Measurements from ENCODE around the gene SCO1.
"Not testable (repeated sequence)": the region's sequence is repeated elsewhere in the genome, so short reads cannot be mapped to it uniquely, and the experiment has no call there.

The SCO1 gene

DNA sequence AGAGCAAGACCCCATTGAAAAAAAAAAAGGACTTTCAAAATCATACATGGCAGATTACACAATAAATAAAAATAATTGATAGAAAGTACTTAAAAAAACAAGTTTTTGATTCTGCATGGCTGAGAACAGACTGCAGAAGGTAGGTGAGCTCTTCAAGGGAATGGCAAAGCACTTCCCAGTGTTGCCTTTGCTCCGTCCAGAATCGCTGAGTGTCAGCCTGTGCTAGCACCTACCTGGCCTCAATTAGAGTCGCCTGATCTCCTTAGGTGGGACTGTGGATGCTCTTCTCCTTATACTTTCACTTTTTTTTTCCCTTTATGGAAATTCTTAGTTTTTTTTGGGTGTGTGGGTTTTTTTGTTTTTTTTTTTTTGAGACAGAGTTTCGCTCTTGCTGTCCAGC is 38.5 kb upstream of the SCO1 start:
- H3K36me3 ChIP-seq (ENCODE audit: insufficient read depth, low read length) = no peaks in the 10 kb centered on the region
- peaks cover 3% of the 10 kb centered on the region for H3K4me1 ChIP-seq (ENCODE audit: control insufficient read depth, insufficient read depth, low read length)
- H3K27me3 ChIP-seq (ENCODE audit: control insufficient read depth, insufficient read depth, low read length) = peaks cover 12% of the 10 kb centered on the region
- H3K9me3 ChIP-seq (replicated peaks; ENCODE audit: low read length) = no peaks in the 10 kb centered on the region
- no peak overlapping the region for H3K4me2 ChIP-seq (ENCODE audit: low read length)
- no peak overlapping the region for H3K4me3 ChIP-seq (ENCODE audit: low read length)
- no peak overlapping the region for H3K9ac ChIP-seq (ENCODE audit: low read depth, low read length)

DNA sequence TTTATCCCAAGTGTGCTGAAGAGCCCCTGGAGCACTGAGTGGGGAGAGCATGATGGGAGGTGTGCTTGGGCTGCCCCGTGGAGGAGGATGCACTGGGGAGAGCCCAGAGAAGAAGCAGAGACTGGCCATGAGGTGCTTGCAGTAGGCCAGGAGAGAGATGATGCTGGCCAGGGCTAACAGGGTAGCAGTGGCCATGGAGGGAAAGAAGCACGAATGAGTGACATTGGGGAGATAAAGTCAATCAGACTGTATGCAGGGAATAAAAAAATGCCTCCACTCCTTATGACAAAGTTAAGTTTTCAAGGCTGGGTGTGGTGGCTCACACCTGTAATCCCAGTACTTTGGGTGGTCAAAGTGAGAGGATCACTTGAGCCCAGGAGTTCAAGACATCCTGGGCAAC is 37.9 kb upstream of the SCO1 start:
- H3K4me1 ChIP-seq (ENCODE audit: control insufficient read depth, insufficient read depth, low read length) = peaks cover 7% of the 10 kb centered on the region
- no peaks in the 10 kb centered on the region for H3K9me3 ChIP-seq (replicated peaks; ENCODE audit: low read length)
- H3K9ac ChIP-seq (ENCODE audit: low read depth, low read length) = no peak overlapping the region
- no peaks in the 10 kb centered on the region for H3K36me3 ChIP-seq (ENCODE audit: insufficient read depth, low read length)
- no peak overlapping the region for H3K4me3 ChIP-seq (ENCODE audit: low read length)
- no peak overlapping the region for H3K4me2 ChIP-seq (ENCODE audit: low read length)
- peaks cover 9% of the 10 kb centered on the region for H3K27me3 ChIP-seq (ENCODE audit: control insufficient read depth, insufficient read depth, low read length)

DNA sequence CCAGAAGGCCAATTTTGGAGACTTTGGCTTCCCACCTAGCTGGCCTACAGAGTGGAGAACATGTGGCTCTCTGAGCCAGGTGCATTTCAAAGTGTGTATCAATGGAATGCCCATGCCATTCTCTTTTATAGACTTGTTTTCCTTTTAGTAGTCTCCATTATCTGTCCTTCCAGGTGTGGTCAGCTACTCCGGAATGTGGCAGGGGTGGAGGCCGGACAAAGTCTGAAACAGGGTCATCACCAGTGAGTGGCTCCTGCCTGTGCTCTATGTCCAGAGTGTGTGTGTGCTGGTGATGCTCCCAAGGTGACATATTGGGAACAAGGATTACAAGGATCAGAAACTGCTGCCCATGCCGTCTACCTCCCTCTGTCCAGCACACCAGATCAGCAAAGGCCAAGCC is 36.3 kb upstream of the SCO1 start:
- Histone ChIP-seq H3K36me3 (ENCODE audit: insufficient read depth, low read length) (no peaks in the 10 kb centered on the region), H3K4me2 (ENCODE audit: low read length) (no peak overlapping the region), H3K27me3 (ENCODE audit: control insufficient read depth, insufficient read depth, low read length) (peaks cover 8% of the 10 kb centered on the region), H3K9me3 (replicated peaks; ENCODE audit: low read length) (no peaks in the 10 kb centered on the region), H3K4me3 (ENCODE audit: low read length) (no peak overlapping the region), H3K4me1 (ENCODE audit: control insufficient read depth, insufficient read depth, low read length) (peaks cover 13% of the 10 kb centered on the region), H3K9ac (ENCODE audit: low read depth, low read length) (no peak overlapping the region)

- H3K9ac ChIP-seq (ENCODE audit: low read depth, low read length); H3K36me3 ChIP-seq (ENCODE audit: insufficient read depth, low read length): not testable (repeated sequence)
Observed at GRCh38 chr17:10732121-10732520, 34.8 kb upstream of the SCO1 start.

GRCh38 chr17:10731408-10731879 is 34.1 kb upstream of the SCO1 start:
- no peaks in the 10 kb centered on the region for H3K27me3 ChIP-seq (ENCODE audit: control insufficient read depth, insufficient read depth, low read length)
- peaks cover 13% of the 10 kb centered on the region for H3K4me1 ChIP-seq (ENCODE audit: control insufficient read depth, insufficient read depth, low read length)
- H3K36me3 ChIP-seq (ENCODE audit: insufficient read depth, low read length) = no peaks in the 10 kb centered on the region
- no peak overlapping the region for H3K4me2 ChIP-seq (ENCODE audit: low read length)
- no peak overlapping the region for H3K9ac ChIP-seq (ENCODE audit: low read depth, low read length)
- no peak overlapping the region for H3K4me3 ChIP-seq (ENCODE audit: low read length)
- no peaks in the 10 kb centered on the region for H3K9me3 ChIP-seq (replicated peaks; ENCODE audit: low read length)

More at GRCh38 chr17:10732121-10732520, 34.8 kb upstream of the SCO1 start:
- peaks cover 13% of the 10 kb centered on the region for H3K4me1 ChIP-seq (ENCODE audit: control insufficient read depth, insufficient read depth, low read length)
- H3K27me3 ChIP-seq (ENCODE audit: control insufficient read depth, insufficient read depth, low read length); H3K9me3 ChIP-seq (replicated peaks; ENCODE audit: low read length); H3K4me3 ChIP-seq (ENCODE audit: low read length); H3K4me2 ChIP-seq (ENCODE audit: low read length): not testable (repeated sequence)

- peak overlapping the region; percentile 86 for H3K4me2 ChIP-seq (ENCODE audit: low read length)
Observed at GRCh38 chr17:10730247-10730646, 32.9 kb upstream of the SCO1 start.

DNA sequence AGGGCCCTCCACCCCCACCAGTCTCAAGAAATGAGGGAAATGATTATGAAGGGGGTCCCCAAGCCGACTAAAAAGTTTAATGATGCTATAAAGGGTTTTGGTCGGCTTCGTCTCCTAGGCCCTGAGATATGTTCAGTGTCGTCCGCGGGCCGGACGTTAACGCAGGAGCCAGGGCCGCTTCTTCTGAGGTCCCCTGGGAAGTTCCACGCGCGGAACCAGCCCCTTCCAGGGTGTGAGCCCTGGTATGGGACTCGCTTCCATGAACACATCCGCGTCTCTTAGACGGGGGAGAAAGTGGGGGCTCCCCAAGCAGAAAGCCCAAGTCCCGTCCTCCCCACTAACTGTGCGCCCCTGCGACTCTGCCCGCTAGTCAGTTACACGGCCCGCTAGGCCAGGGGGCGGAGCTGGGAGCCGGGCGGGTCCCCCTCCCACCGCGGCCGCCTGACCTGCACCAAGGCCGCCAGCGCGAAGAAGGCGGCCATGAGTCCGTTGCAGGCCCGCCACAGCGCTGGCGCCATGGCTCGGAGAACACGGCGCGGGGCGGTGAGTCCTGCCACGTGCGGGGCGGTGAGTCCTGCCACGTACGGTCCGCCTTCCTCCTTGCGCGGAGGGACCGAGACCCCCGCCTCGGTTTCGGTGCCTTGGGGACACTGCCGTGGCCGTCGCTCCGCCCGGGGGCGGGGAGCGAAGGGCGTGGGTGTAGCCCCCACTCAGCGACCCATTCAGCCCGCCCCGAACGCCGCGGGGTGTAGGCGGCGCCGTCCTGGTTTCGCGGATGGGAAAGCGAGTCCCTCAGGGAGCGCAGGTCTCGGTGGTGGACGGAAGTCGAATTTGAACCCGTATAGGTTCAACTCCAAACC is 32.2 kb upstream of the SCO1 start, which contains the start of gene TMEM220:
TSS of gene TMEM220 (minus strand) at position 690 of the 860 bp plus-strand sequence. CDS start at position 518, 172 bp downstream.
- peak within 1 kb of the TSS; percentile 84 for H3K9ac ChIP-seq (ENCODE audit: low read depth, low read length)
- H3K27me3 ChIP-seq (ENCODE audit: control insufficient read depth, insufficient read depth, low read length) = no peaks in the 10 kb centered on the region
- no peaks in the 10 kb centered on the region for H3K9me3 ChIP-seq (replicated peaks; ENCODE audit: low read length)
- H3K4me3 ChIP-seq (ENCODE audit: low read length) = peak within 1 kb of the TSS; percentile 76
- H3K4me2 ChIP-seq (ENCODE audit: low read length) = peak within 1 kb of the TSS; percentile 86
- H3K4me1 ChIP-seq (ENCODE audit: control insufficient read depth, insufficient read depth, low read length) = peaks cover 13% of the 10 kb centered on the region
- no peaks in the 10 kb centered on the region for H3K36me3 ChIP-seq (ENCODE audit: insufficient read depth, low read length)

More at GRCh38 chr17:10730247-10730646, 32.9 kb upstream of the SCO1 start:
- H3K27me3 ChIP-seq (ENCODE audit: control insufficient read depth, insufficient read depth, low read length); H3K36me3 ChIP-seq (ENCODE audit: insufficient read depth, low read length); H3K9me3 ChIP-seq (replicated peaks; ENCODE audit: low read length): not testable (repeated sequence)
- Histone ChIP-seq H3K4me1 (ENCODE audit: control insufficient read depth, insufficient read depth, low read length) (peaks cover 13% of the 10 kb centered on the region), H3K4me3 (ENCODE audit: low read length) (peak overlapping the region; percentile 76), H3K9ac (ENCODE audit: low read depth, low read length) (peak overlapping the region; percentile 84)

DNA sequence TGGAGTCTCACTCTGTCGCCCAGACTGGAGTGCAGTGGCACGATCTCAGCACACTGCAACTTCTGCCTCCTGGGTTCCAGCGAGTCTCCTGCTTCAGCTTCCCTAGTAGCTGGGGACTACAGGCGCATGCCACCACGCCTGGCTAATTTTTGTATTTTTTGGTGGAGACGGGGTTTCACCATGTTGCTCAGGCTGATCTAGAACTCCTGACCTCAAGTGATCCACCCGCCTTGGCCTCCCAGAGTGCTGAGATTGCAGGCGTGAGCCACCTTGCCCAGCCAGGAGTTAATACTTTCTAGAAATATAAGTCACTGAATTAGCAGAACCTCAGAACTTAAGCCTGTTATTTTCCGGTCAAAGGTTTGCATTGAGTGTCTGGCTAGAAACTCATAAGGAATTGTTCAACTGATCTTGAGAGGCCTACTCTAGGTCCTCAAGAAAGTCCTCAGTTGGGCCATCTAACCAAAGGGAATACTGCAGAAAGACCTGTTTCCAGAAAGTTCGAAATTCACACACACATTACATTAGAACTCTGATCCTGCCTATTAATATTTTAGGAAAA is 31.1 kb upstream of the SCO1 start:
- Histone ChIP-seq H3K4me2 (ENCODE audit: low read length) (no peak overlapping the region), H3K9ac (ENCODE audit: low read depth, low read length) (no peak overlapping the region), H3K9me3 (replicated peaks; ENCODE audit: low read length) (no peaks in the 10 kb centered on the region), H3K4me1 (ENCODE audit: control insufficient read depth, insufficient read depth, low read length) (peaks cover 13% of the 10 kb centered on the region), H3K4me3 (ENCODE audit: low read length) (no peak overlapping the region), H3K27me3 (ENCODE audit: control insufficient read depth, insufficient read depth, low read length) (no peaks in the 10 kb centered on the region), H3K36me3 (ENCODE audit: insufficient read depth, low read length) (no peaks in the 10 kb centered on the region)

- H3K27me3 ChIP-seq (ENCODE audit: control insufficient read depth, insufficient read depth, low read length) = no peaks in the 10 kb centered on the region
- peaks cover 13% of the 10 kb centered on the region for H3K4me1 ChIP-seq (ENCODE audit: control insufficient read depth, insufficient read depth, low read length)
- H3K9ac ChIP-seq (ENCODE audit: low read depth, low read length) = no peak overlapping the region
- no peaks in the 10 kb centered on the region for H3K36me3 ChIP-seq (ENCODE audit: insufficient read depth, low read length)
- H3K4me2 ChIP-seq (ENCODE audit: low read length) = no peak overlapping the region
- H3K9me3 ChIP-seq (replicated peaks; ENCODE audit: low read length) = no peaks in the 10 kb centered on the region
- H3K4me3 ChIP-seq (ENCODE audit: low read length) = no peak overlapping the region
Observed at GRCh38 chr17:10727192-10727591, 29.9 kb upstream of the SCO1 start.

DNA sequence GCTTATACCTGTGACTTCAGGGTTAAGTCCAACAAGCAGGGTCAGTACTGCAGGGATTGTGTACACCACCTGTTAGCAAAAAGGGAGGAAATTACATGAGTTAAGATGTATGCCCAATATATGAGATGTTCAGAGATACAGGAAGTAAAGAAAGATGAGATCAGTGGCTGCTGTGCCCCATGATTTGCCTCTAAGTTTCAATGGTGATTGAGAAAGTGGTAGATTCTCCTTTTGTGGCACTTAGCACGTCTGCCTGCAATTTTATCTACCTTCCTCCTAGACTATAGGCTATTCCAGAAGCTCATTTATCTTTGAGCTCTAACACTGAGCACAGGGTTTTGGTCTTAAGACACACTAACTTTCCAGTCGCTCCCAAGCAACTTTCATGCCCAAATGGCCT is 28.9 kb upstream of the SCO1 start:
- H3K4me3 ChIP-seq (ENCODE audit: low read length) = no peak overlapping the region
- no peak overlapping the region for H3K9ac ChIP-seq (ENCODE audit: low read depth, low read length)
- no peaks in the 10 kb centered on the region for H3K27me3 ChIP-seq (ENCODE audit: control insufficient read depth, insufficient read depth, low read length)
- H3K9me3 ChIP-seq (replicated peaks; ENCODE audit: low read length) = no peaks in the 10 kb centered on the region
- peaks cover 13% of the 10 kb centered on the region for H3K4me1 ChIP-seq (ENCODE audit: control insufficient read depth, insufficient read depth, low read length)
- no peak overlapping the region for H3K4me2 ChIP-seq (ENCODE audit: low read length)
- H3K36me3 ChIP-seq (ENCODE audit: insufficient read depth, low read length) = no peaks in the 10 kb centered on the region

DNA sequence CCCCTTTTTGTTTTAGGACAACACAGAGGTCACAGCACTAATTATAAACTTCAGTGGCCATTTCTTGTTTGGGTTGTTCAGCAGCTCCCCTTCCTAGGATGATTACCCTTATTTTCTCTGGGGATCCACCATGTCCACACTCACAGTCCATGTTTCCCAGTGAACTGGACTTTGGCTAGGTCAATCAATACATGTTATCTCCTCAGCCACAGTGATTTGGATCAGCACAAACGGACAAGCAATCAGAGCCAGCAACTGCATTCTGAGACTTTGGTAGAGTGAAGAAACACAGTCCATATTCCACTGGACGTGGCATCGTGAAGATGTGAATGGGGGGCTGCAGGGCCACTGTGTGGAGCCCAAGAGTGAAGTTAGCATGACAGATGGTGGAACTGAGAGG is 27.9 kb upstream of the SCO1 start:
- Histone ChIP-seq H3K4me3 (ENCODE audit: low read length) (no peak overlapping the region), H3K27me3 (ENCODE audit: control insufficient read depth, insufficient read depth, low read length) (no peaks in the 10 kb centered on the region), H3K4me2 (ENCODE audit: low read length) (no peak overlapping the region), H3K4me1 (ENCODE audit: control insufficient read depth, insufficient read depth, low read length) (peaks cover 7% of the 10 kb centered on the region), H3K9ac (ENCODE audit: low read depth, low read length) (no peak overlapping the region), H3K36me3 (ENCODE audit: insufficient read depth, low read length) (no peaks in the 10 kb centered on the region), H3K9me3 (replicated peaks; ENCODE audit: low read length) (no peaks in the 10 kb centered on the region)
